Measurements from ENCODE around the gene CXCR2.
"Not testable (repeated sequence)": the region's sequence is repeated elsewhere in the genome, so short reads cannot be mapped to it uniquely, and the experiment has no call there.

GRCh38 chr2:218122286-218122685 lies 3.5 kb upstream of the CXCR2 start:
- TF ChIP-seq POLR2A, CTCF (IDR thresholded peaks at IDR 0.05): not testable (repeated sequence)

All from heart left ventricle (tissue), 13 donors.